HG03460 (cell line): ENCODE results near the gene TAF1C.

Experiments used
- ATAC-seq: cut with Tn5 transposase; IDR thresholded peaks from one replicate; pipeline ENCODE4 v1.9.1; 2021; ENCODE audit not compliant: unreplicated experiment

TAF1C gene

DNA sequence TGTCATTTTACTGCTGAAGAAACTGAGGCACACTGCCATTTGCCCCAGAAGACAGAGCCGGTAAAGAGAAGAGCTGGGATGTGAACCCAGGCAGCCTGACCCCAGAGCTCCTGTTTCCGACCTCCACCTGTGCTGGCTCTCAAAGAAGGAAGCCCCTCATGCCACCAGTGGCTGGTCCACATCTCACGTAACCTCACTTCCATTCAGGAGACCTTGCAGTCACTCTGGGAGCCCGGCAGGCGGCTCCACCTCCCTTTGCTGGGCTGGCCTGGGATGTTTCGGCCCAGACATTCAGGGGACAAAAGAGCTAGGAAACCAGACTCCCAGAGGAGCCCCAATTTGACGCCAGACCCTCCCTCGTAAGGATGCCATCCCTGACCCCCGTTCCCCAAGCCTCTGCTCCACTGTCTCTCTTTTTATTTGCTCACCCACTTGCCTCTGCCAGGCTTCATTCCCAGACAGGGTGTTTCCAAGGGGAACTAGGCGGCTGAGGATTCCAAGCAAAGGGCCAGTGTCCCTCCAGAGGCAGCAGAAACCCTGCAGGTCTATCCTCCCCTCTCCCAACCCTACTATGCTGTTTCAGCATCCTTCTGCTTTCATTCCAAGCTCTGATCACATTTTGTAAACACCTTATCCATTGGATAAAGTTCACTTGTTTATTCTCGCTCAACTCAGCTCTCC, 2.8 kb downstream of the TAF1C start:
- ATAC-seq = no peak

DNA sequence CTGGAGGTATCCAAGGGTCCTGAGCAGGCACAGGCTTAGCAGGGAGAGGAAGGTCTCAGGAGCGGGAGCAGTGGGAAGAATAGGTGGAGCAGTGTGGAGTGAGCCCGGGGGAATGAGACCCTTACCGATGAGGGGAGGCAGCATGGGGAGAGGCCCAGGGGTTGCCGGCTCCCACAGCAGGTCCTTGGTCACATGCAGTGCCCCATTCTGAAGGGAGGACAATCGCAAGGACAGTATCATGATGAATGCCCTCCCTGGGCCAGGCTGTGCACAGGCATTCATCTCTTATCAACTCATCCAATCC, 3.3 kb downstream of the TAF1C start:
- no peak for ATAC-seq

DNA sequence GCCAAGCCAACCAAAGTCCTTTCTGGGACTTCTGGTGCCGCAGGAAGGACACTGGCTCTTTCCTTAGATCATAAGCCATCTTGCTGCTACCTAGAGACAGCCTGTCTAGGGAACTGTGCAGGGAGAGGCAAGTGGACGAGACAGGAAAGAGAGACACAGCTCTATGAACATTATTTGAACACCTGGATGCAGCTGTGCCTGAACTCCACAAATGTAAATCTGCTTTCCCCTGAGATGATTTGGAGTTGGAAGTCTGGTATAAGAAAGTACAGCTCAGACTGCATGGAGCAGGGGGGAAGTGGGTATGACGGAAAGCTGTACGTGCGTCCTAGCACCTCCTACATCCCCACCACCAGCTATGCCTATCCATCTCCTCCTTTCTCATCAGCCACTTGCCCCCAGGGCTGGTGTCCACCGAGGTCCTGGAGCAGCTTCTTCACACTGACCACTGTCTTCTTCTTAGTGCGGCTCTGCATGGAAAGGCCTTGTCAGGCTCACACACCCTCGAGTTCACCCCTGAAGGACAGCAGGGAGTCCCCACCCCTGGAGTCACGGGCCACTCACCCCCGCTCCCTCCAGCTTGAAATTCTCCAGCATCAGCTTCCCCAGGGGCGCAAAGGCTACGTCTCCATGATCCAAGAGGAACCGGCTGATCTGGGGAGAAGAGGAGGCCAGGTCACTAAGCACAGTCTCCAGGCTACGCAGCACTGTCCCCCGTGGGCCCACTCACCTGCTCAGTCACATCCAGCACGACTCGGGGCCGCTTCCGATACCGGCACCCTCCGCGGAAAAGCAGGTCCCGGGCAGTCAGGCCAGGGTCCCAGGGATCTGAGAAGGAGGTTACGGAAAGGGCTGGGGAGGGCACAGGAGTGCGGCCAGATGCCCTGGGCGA, 3.9 kb downstream of the TAF1C start:
- no peak for ATAC-seq

DNA sequence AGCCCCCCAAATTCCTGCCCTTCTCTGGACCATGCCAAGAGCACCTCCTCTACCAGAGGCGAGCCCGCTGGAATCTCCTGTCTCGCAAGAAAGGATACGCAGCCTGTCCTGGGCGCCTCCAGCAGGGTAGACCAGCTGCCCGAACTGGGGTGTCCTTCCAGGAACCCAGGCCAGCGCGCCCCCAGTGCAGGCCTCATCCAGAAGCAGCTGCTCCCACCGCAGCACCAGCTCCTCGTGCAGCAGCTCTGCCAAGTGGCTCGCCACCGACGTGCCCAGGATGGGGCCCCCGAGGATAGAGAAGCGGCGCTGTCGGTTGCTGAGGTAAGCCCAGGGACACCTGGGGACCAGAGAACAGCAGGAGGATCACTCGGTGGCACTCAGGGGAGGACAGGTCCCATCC, 4.8 kb downstream of the TAF1C start:
- no peak for ATAC-seq

DNA sequence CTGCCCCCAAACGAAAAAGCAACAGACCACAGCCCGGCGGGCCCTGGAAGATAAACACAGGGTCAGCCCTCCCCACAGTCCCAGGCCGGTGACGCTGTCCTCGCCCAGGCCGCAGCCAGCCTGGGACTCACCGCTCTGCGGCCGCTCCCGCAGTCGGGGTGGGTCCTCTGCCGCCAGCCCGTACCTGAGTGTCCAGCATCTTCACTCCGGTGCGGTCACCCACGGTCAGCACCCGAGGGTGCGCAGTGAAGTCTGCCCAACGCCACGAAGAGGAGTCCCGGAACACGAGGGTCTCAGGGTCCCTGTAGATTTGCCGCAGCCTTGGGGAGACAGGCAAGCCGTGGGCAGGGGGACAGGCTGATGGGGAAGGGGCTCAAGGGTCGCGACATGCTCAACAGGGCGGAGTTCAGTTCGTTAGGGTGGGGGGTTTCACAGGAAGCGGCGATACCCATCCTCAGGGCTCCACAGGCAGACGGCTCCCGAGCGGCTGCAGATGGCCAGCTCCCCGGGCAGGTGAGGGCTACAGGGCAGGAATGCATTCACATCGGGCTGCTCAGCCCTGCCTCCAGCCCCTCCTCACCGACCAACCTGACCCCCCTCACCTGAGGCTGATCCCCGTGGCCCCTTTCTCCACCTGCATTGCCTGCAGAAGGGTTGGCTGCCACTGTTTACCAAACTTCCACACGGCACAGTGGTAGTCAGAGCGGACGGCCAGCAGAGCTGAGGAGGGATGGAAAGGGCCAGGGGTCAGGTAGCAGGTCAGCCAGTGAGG, 5.5 kb downstream of the TAF1C start:
- no peak for ATAC-seq

DNA sequence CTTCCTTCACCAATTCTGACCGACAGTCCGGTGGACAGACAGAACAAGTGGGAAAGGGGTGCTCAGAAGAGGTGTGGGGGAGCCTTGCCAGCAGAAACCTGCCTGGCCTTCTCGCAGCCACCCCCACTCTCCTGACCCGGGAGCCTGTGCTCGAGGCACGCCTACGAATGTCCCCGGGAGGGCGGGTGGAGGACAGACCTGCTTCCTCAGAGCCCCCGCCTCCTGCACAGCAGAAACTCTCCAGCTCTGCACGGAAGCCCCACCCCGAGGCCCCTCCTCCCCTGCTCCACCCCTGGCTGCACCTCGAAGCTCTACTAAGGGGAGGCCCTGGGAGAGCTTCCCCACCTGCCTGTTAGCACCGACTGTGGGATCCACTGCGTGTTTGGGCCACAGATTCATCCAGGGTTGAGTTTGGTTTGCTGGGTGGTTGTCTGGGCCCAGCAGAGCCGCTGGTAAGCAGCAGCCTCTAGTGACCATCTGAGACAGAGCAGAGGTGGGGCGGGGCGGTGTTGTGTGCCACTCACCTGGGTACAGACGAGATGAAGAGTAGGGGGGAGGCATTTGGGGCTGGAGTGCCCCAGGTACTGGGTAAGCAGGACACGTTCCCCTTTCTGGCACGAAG, 6.2 kb downstream of the TAF1C start:
- no peak for ATAC-seq

DNA sequence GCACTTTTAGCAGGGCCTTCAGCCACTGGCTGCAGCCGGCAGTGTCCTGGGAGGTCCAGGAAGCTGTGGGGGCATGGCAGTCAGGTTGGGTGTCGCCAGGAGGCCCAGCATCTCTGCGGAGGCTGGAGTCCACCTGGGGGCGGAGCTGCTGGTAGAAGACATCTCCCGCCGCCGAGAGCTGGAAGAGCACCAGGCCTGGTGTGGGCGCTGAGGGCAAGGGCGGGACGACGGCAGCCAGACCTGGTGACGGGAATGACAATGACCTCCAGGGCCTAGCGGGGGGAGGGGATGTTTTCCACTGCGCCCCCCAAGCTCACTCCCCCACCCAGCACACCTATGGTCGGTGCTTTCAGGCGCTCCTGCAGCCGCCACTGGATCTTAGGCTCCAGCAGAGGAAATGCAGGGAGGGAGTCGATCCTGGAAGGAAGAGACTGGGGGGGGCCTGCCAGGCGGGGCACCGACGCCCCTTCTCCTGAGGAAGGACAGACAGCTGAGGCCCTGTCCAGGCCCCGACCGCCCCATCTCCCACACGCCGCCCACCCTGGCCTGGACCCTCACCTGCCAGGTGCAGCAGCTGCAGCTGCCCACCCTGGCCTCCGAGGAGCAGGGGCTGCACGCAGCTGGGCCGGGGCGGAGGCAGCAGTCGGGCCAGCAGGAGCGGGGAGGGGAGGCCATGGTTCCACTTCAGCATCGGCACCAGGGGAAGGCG, 7.1 kb downstream of the TAF1C start:
- no peak for ATAC-seq

DNA sequence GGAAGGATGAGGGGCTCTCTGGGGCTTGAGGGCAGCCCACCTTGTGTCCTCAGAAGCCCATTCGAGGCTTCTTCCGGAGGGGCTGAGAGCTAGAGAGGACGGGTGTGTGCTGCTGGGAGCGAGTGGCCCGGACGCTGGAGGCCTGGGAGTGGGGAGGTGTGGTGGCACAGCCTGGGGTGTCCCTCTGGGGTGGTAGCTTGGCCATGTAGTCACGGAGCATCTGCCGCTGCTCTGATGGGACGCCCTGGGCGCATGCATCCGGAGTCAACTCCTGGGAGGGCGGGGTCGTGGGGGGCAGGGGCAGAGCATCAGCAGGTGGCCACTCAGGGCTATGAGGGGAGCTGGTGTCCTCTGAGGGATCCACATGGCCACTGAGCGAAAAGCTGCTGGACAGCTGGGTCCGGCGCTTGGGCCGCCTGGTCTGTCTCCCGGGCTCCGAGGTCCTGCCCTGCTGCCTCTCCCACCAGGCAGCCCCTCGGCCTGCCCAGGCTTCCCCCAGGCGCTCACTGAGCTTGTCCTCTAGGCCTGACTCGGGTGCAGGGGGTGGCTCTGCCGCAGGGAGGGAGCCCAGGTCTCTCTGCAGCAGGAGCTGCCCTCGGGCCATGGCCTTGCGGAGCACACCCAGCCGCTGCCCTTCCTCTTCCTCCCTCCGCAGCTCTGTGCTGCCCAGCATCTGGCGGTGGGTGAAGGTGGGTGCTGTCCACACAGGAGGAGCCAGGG, 7.8 kb downstream of the TAF1C start:
- no peak for ATAC-seq

DNA sequence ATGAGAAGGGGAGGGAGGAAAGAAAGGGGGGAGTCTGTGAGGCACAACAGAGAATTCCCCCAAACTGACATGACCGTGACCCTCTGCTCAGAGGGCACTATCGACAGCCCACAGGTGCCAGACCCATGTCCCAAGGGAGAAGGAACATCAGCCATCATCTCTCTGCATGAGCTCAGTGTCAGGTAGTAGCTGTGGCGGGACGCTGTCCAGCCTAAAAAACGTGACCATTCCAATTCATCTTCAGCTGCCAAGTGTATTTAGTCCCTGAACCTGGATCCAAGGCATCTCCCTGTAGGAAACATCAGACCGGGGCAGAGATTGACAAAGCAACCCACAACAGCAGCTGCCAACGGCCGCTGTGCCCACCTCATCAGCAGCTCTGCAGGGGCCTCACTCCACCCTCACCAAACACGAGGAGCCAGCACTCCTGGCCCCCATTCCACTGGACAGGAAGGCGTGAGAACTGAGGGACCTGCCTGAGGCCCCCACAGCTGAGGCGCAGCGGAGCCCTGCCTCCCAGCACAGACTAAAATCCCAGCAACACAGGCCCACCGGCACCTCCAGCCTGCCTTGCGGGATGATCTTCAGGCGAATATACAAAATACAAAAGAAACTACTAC, 8.6 kb downstream of the TAF1C start:
- no peak for ATAC-seq

DNA sequence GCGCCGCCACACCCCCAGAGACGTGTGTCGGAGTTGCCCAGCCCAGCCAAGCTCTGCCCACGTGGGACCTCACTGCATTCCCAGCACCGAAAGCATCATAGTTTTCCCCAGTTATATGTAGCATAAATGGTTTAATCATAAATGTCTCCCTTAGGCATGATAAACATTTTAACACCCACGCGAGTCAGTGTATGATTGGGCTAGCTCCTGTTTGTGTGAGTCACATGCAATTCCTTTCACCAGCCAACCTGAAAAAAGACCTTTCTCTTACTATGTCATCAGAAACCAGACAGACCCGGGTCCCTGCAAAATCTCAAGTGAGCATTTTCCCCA, 9.2 kb downstream of the TAF1C start:
- ATAC-seq = no peak

DNA sequence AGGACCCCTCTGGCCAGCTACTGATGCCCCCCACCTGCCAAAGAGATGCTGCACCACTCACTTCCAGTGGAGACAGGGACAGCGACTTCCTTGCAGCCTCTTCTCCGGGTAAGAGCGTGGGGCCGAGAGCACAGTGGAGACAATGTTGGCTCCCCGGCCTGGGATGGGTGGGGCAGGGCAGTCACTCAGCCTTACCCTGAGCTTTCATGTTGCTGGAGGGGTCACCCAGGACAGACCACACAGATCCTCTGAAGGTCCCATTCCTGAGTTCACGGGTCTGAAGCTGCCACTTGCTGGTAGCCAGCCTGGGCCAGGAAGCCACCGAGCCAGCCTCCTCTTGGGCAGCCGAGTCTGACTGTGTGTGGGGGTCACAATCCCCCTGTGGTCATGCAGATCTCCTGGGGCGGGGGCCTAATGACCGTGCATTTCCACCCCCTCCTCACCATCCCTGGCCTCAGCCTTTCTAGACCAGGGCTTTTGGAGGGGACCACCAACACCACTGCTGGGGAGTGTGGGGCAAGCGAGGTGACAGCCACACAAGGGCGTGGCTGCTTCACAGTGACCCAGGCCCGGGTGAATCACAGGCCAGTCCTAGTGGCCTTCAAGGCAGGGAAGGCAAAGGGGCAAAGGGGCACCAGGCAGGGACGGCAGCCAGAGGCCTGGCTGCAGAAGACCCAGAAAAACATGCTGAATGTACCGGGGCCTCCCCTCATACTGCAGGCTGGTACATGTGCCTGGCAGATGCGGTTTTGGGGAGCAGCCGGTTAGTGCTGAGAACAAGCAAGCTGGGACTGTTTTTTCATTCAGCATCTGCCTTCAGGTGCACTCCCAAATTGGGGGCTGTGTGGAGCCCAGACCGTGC, 10.4 kb downstream of the TAF1C start:
- ATAC-seq = no peak

DNA sequence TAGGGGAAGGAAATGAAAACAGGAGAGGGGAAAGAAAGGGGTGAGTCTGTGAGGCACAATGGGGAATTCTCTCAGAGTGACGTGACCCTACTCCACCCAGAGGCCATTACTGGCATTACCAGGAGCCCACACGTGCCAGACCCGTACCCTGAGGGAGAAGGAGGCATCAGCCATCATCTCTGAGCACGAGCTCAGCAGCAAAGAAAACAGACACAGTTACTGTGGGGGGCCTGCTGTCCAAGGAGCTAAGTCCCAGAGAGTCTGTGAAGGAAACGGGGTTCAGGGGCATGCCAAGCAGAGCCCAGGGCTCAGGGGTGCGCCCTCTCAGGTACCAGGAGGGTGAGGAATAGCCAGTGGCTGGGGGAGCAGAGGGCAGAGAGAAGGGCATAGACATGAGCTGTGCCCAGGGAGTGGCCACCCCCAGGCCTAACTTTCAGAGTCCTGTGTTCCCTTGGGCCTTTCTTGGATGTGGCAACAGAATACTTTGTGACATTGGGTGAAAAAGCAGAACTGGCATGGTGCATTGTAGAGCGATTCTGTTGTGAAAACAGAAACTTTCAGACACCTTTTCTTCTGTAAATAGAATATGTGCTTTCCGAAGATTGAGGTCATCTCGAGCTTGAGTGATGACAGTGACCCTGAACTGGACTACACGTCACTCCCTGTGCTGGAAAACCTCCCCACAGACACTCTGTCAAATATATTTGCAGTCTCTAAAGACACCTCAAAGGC, 11.3 kb downstream of the TAF1C start:
- peak; percentile 80 for ATAC-seq

DNA sequence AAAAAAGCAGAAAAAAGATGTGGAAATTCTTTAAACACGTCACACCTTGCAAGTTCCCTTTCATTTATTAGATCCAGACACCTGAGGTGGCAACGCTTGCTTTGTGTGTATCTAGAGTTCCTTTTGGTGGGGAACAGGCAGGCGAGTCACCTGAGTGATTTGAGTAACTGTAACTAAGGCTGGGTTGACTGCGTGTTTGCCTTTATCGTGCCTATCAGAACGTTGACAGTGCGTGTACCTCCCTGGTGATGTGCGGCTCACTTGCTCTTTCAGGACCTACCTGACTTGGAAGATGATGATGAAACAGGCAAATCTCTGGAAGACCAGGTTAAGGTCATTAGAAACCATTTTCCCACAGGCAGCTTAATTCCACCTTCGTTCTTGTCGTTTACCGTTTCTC, 12.5 kb downstream of the TAF1C start:
- no peak for ATAC-seq

DNA sequence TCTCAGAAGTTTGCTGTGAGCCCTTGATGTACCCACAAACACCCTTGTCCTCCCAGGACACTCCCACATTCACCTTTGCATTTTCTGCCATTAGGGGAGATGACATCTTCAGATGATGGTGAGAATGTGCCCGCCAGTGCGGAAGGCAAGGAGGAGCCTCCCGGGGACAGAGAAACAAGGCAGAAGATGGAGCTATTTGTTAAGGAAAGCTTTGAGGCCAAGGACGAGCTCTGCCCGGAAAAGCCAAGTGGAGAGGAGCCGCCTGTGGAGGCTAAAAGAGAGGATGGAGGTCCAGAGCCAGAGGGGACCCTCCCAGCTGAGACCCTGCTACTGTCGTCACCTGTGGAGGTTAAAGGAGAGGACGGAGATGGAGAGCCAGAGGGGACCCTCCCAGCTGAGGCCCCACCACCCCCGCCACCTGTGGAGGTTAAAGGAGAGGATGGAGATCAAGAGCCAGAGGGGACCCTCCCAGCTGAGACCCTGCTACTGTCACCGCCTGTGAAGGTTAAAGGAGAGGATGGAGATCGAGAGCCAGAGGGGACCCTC, 17.0 kb downstream of the TAF1C start:
- ATAC-seq = no peak

DNA sequence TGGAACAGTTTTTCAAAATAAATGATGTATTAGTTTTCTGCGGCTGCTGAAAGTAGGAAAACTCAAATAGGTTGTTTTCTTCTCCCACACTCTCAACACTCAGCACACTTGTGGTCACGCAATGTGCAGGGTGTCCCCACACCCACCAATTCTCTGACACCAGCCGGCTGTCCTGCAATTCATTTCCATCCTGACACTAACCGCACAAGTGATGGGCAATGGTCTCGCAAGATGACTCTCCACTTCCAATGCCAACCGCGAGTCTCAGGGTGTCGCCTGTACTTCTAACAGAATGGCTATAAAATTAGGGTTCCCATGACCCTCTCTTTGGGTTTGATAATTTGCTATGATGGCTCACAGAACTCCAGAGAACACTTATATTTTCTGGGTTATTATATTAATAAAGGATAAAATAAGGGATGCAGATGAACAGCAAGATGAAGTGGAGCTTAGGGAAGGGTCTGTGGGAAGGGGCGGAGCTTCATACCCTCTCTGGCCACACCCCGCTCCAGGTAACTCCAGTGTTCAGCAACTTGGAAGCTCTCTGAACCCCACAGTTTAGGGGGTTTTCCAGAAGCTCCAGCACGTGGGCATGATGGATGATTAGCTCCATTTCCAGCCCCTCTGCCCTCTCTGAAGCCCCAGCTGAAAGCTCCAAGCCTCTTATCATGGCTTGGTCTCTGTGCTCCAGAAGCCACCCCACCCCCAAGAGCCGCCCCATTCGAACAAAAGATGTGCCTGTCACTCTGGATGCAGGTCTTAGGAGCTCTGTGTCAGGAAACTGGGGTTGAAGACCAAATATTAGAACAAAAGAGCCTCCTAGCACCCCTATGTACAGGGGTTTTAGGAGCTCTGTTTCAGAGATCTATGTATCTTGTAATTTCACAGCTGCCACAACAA, 19.8 kb downstream of the TAF1C start:
- ATAC-seq = no peak

DNA sequence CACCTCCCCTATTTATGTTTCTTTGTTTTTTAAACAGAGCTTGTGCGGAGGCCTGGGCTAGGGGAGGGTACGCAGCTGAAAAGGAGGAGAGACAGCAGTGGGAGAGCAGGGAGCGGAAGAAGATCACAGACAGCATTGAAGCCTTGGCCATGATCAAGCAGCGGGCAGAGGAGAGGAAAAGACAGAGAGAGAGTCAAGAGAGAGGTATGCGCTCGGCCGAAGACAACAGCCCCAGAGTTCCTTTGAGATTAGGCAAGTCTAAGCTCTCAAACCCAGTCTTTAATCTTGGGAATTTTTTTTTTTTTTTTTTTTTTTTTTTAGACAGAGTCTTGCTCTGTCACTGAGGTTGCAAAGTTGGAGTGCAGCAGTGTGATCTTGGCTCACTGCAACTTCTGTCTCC, 21.1 kb downstream of the TAF1C start:
- ATAC-seq = no peak

DNA sequence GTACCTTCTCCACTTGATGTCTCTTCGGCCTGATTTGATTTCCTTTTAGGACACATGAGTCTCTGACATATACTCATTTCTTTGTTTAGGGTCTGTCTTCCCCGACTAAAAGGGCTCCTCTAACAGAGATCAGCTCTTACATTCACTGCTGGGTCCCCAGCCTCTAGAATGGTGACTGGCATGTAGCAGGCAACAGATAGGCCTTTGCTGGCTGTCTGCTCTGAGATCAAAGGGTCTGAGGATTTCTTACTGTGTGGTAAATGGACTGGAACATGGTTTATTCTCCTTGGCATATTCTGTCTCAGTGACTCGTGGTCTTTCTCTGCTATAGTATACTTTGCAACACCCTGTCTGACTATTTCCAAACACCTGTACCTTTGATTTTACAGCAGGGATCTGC, 25.1 kb downstream of the TAF1C start:
- ATAC-seq = no peak
